H1 (cell line): ENCODE measurements around the gene RAB33A. TPM values are rescaled to one million over a fixed set of nuclear protein-coding genes. Genes with fewer than 3 reads are reported as not detected.

Source experiments
- CTCF ChIA-PET: fragments of 300-600 bp; sonication (Branson Sonifier 250); formaldehyde crosslinking; loops from one replicate; lab custom pipeline; 2021; ENCODE audit not compliant: partially characterized antibody; lab: Charles Lee
- POLR2A ChIA-PET: fragments of 300-600 bp; sonication (Branson Sonifier 250); formaldehyde crosslinking; loops from one replicate; lab custom pipeline; 2021; ENCODE audit warnings: inconsistent platforms; ENCODE audit not compliant: partially characterized antibody; lab: Charles Lee
- DNase-seq, 2 experiments: peaks; one replicate each; pipeline versions ENCODE4 v3.0.0 to v3.0.0-alpha.2; 2010 to 2022; ENCODE audit warnings: low spot score in 2 of 2, low read depth in 1 of 2, mixed read lengths in 1 of 2
- FAIRE-seq: peaks from 2 replicates; lab custom pipeline; 2011; peaks lifted over from hg19 to GRCh38; lab: Jason Lieb, UNC
- H2AFZ ChIP-seq: 2 replicates; pipeline ENCODE4 v1.8.1; 2012; ENCODE audit warnings: low read length, inconsistent platforms
- H2AK5ac ChIP-seq: 2 replicates; pipeline ENCODE4 v1.6.1; 2013; ENCODE audit warnings: low read depth, low read length
- H2BK120ac ChIP-seq: replicated peaks from 2 replicates; pipeline ENCODE3; 2013; ENCODE audit warnings: low read depth, low read length, inconsistent platforms
- H2BK12ac ChIP-seq: 2 replicates; pipeline ENCODE4 v1.6.1; 2013; ENCODE audit warnings: low read depth, low read length
- H2BK15ac ChIP-seq: 2 replicates; pipeline ENCODE4 v1.6.1; 2013; ENCODE audit warnings: low read length
- H2BK20ac ChIP-seq: 2 replicates; pipeline ENCODE4 v1.6.1; 2013; ENCODE audit warnings: low read length
- H2BK5ac ChIP-seq: 2 replicates; pipeline ENCODE4 v1.6.1; 2013; ENCODE audit warnings: low read depth, low read length
- H3K14ac ChIP-seq: 2 replicates; pipeline ENCODE4 v1.6.1; 2013; ENCODE audit warnings: inconsistent platforms; ENCODE audit not compliant: insufficient read length
- H3K18ac ChIP-seq: 2 replicates; pipeline ENCODE4 v1.6.1; 2013; ENCODE audit warnings: low read length; ENCODE audit errors: extremely low read depth
- H3K23ac ChIP-seq: 2 replicates; pipeline ENCODE4 v1.6.1; 2013; ENCODE audit warnings: inconsistent platforms; ENCODE audit not compliant: insufficient read length
- H3K23me2 ChIP-seq: 2 replicates; pipeline ENCODE4 v1.6.1; 2013; ENCODE audit warnings: low read depth, low read length
- H3K27ac ChIP-seq: 2 replicates; pipeline ENCODE4 v1.6.1; 2011; ENCODE audit warnings: low read depth, low read length, inconsistent platforms
- H3K27me3 ChIP-seq, 4 experiments: replicated peaks in 1 of 4; 1 replicate in 1 of 4; 2 replicates in 3 of 4; pipeline versions ENCODE4 v1.6.1 to v1.8.1; 2011 to 2013; ENCODE audit warnings: low read length in 3 of 4, mild to moderate bottlenecking in 3 of 4, inconsistent platforms in 2 of 4, mixed read lengths in 2 of 4, moderate library complexity in 1 of 4; ENCODE audit not compliant: control insufficient read depth in 3 of 4, insufficient read depth in 3 of 4; ENCODE audit errors: extremely low read depth in 1 of 4
- H3K36me3 ChIP-seq, 4 experiments: 2 replicates each; pipeline versions ENCODE4 v1.6.1 to v1.8.1; 2011 to 2013; ENCODE audit warnings: mild to moderate bottlenecking in 4 of 4, low read length in 3 of 4, moderate library complexity in 2 of 4, control low read depth in 1 of 4, inconsistent platforms in 1 of 4; ENCODE audit not compliant: insufficient read depth in 4 of 4, control insufficient read depth in 2 of 4
- H3K4ac ChIP-seq: replicated peaks from 2 replicates; pipeline ENCODE3; 2013; ENCODE audit warnings: low read length, low read depth, mixed read lengths, inconsistent platforms; ENCODE audit not compliant: insufficient read length
- H3K4me1 ChIP-seq, 4 experiments: replicated peaks in 1 of 4; 1 replicate in 1 of 4; 2 replicates in 3 of 4; pipeline versions ENCODE4 v1.6.1 to v1.8.1; 2011 to 2013; ENCODE audit warnings: low read length in 3 of 4, inconsistent platforms in 2 of 4, mixed read lengths in 1 of 4; ENCODE audit not compliant: insufficient read depth in 4 of 4, control insufficient read depth in 3 of 4
- H3K4me2 ChIP-seq, 2 experiments: 2 replicates each; pipeline versions ENCODE4 v1.6.1 to v1.8.1; 2011 to 2013; ENCODE audit warnings: low read depth in 2 of 2, low read length in 2 of 2, control low read depth in 1 of 2, inconsistent platforms in 1 of 2, mild to moderate bottlenecking in 1 of 2; ENCODE audit not compliant: insufficient read depth in 1 of 2
- H3K4me3 ChIP-seq, 4 experiments: fragments of 200-600, 300-600 bp in 1 of 4; sonication (generic), shearing (Covaris generic), sonication (Bioruptor Twin) in 1 of 4; 2 replicates each; pipeline versions ENCODE4 v1.5.1 to v1.8.1; 2011 to 2016; ENCODE audit warnings: low read length in 4 of 4, low read depth in 3 of 4, control low read depth in 2 of 4, inconsistent platforms in 2 of 4, mild to moderate bottlenecking in 2 of 4, mixed read lengths in 1 of 4, moderate library complexity in 1 of 4; ENCODE audit not compliant: insufficient read depth in 2 of 4; ENCODE audit errors: extremely low read depth in 1 of 4
- H3K56ac ChIP-seq: replicated peaks from 2 replicates; pipeline ENCODE3; 2013; ENCODE audit warnings: low read depth, mild to moderate bottlenecking, mixed read lengths, low read length, inconsistent platforms; ENCODE audit not compliant: insufficient read length
- H3K79me1 ChIP-seq: 2 replicates; pipeline ENCODE4 v1.6.1; 2013; ENCODE audit warnings: low read depth, low read length, control low read depth
- H3K79me2 ChIP-seq, 2 experiments: 2 replicates each; pipeline versions ENCODE4 v1.6.1 to v1.8.1; 2012 to 2013; ENCODE audit warnings: low read length in 2 of 2, mild to moderate bottlenecking in 2 of 2, inconsistent platforms in 1 of 2; ENCODE audit not compliant: insufficient read depth in 2 of 2, control insufficient read depth in 1 of 2
- H3K9ac ChIP-seq, 4 experiments: replicated peaks in 1 of 4; 1 replicate in 1 of 4; 2 replicates in 3 of 4; pipeline versions ENCODE4 v1.6.1 to v1.8.1; 2011 to 2013; ENCODE audit warnings: low read depth in 3 of 4, low read length in 3 of 4, control low read depth in 2 of 4, mild to moderate bottlenecking in 2 of 4, moderate library complexity in 2 of 4, inconsistent platforms in 1 of 4; ENCODE audit errors: extremely low read depth in 1 of 4
- H3K9me3 ChIP-seq, 2 experiments: 2 replicates each; pipeline versions ENCODE4 v1.6.1 to v1.8.1; 2012 to 2013; ENCODE audit warnings: mild to moderate bottlenecking in 2 of 2, moderate library complexity in 2 of 2, control low read depth in 1 of 2, inconsistent platforms in 1 of 2, low read depth in 1 of 2, low read length in 1 of 2, mixed read lengths in 1 of 2; ENCODE audit not compliant: insufficient read depth in 2 of 2
- H4K20me1 ChIP-seq, 2 experiments: replicated peaks in 1 of 2; 2 replicates each; pipeline versions ENCODE3 to v1.8.1; 2011 to 2013; ENCODE audit warnings: inconsistent platforms in 2 of 2, low read length in 2 of 2, mild to moderate bottlenecking in 1 of 2; ENCODE audit not compliant: insufficient read depth in 2 of 2, control insufficient read depth in 1 of 2
- H4K5ac ChIP-seq: 2 replicates; pipeline ENCODE4 v1.6.1; 2013; ENCODE audit warnings: low read length, low read depth, mixed read lengths, inconsistent platforms; ENCODE audit not compliant: insufficient read length
- H4K8ac ChIP-seq: 2 replicates; pipeline ENCODE4 v1.8.0; 2013; ENCODE audit warnings: mild to moderate bottlenecking, moderate library complexity, low read length, inconsistent platforms; ENCODE audit not compliant: insufficient read depth; ENCODE audit errors: extremely low read depth
- H4K91ac ChIP-seq: replicated peaks from 2 replicates; pipeline ENCODE3; 2013; ENCODE audit warnings: low read length, mixed read lengths, inconsistent platforms; ENCODE audit not compliant: insufficient read length
- JUND ChIP-seq: IDR thresholded peaks from 2 replicates; pipeline ENCODE4 v1.6.1; 2011; ENCODE audit warnings: mild to moderate bottlenecking, improper control_type of control experiment, low read length
- WGBS, 2 experiments: shearing (Covaris generic) in 1 of 2; methylation state at CpG; one replicate each; pipeline versions ENCODE4 v1.1.6 to v1.1.7; 2013 to 2015; ENCODE audit warnings: low lambda C conversion rate in 2 of 2, mixed read lengths in 2 of 2, inconsistent platforms in 1 of 2, low coverage in 1 of 2, missing lambda C conversion rate in 1 of 2; ENCODE audit not compliant: insufficient replicate concordance in 2 of 2, insufficient coverage in 1 of 2, insufficient read length in 1 of 2; ENCODE audit errors: extremely low coverage in 1 of 2, missing lambda C conversion rate in 1 of 2; 5-methylcytosine and 5-hydroxymethylcytosine counted together
- polyA plus RNA-seq, 7 experiments: library from polyadenylated mRNA; depleted of rRNA in 3 of 7; stranded (reverse) in 5 of 7; unstranded in 2 of 7; fragments of >200 nt in 5 of 7; fragments of 200-250 nt in 2 of 7; gene quantifications; 1 replicate in 5 of 7; 2 replicates in 1 of 7; 4 replicates in 1 of 7; pipeline versions ENCODE4 v1.2.1 to v1.2.3, GENCODE V29; 2011 to 2013; ENCODE audit warnings: missing spikeins in 2 of 7, mixed read lengths in 2 of 7
- total RNA-seq: library from RNA; stranded (reverse); fragmentation: NEBNext Ultra II Directional; extraction: Animal tissue kit (Norgen Biotek cat#: 25700); gene quantifications from 2 replicates; pipeline ENCODE4 v1.2.1, GENCODE V29; 2021

RAB33A gene
- total and polyA plus RNA-seq, 2 of the 8 experiments (the other 6 are each of a cell fraction or from before 2014, with no cell fraction given), result 2.8 to 4.6 TPM

GRCh38 chrX:130173190-130173895, 1.6 kb downstream of the RAB33A start:
- H2BK12ac ChIP-seq, result no peak overlapping the region
- H4K5ac ChIP-seq, result no peak overlapping the region
- H3K4me2 ChIP-seq, result no peak overlapping the region
- ChIA-PET POLR2A (interaction anchor here (0.8 kb wide), 1 partner anchor 8 kb away, joined by 3 read pairs; the partner anchor contains the start of gene AIFM1), CTCF (interaction anchor here (0.7 to 0.8 kb wide), 2 partner anchors 51 to 53 kb away, joined by 3 read pairs; no protein-coding TSS in a partner anchor)
- no peak overlapping the region for H3K4ac ChIP-seq
- no peak overlapping the region for H3K14ac ChIP-seq
- no peak overlapping the region for H3K27ac ChIP-seq
- H3K79me2 ChIP-seq, result no peaks in the 10 kb centered on the region
- no peak overlapping the region for H3K9ac ChIP-seq
- H2AFZ ChIP-seq, result no peak overlapping the region
- H3K4me1 ChIP-seq, result peaks cover 0 to 6% (median 0%) of the 10 kb centered on the region in 4 experiments; a peak in 3 of 7 replicates
- no peak overlapping the region for H3K23ac ChIP-seq
- H4K20me1 ChIP-seq, result no peaks in the 10 kb centered on the region
- H2BK5ac ChIP-seq, result no peak overlapping the region
- no peak overlapping the region for H2BK20ac ChIP-seq
- no peak overlapping the region for H3K56ac ChIP-seq
- 68% methylated on average over 6 of the region's 7 CpGs; no CpG with 5 or more reads in 1 of the 2 experiments for WGBS, 2 experiments
- H3K4me3 ChIP-seq, result no peak overlapping the region
- no peak overlapping the region for H2BK120ac ChIP-seq
- H2AK5ac ChIP-seq, result no peak overlapping the region
- H4K91ac ChIP-seq, result no peak overlapping the region
- H2BK15ac ChIP-seq, result no peak overlapping the region
- H3K23me2 ChIP-seq, result peaks cover 13% of the 10 kb centered on the region; the same call in 1 of the 2 replicates
- H3K18ac ChIP-seq, result no peak overlapping the region
- TF ChIP-seq JUND, result no peak
- FAIRE-seq (no peak), DNase-seq (no peak)
- no peaks in the 10 kb centered on the region for H3K79me1 ChIP-seq
- H3K27me3 ChIP-seq, result peaks cover 0 to 11% (median 9%) of the 10 kb centered on the region in 4 experiments; a peak in 6 of 7 replicates
- no peak overlapping the region for H4K8ac ChIP-seq
- H3K36me3 ChIP-seq, result no peaks in the 10 kb centered on the region
- no peaks in the 10 kb centered on the region for H3K9me3 ChIP-seq
